ENCODE data around the gene MCL1.

The MCL1 gene

DNA sequence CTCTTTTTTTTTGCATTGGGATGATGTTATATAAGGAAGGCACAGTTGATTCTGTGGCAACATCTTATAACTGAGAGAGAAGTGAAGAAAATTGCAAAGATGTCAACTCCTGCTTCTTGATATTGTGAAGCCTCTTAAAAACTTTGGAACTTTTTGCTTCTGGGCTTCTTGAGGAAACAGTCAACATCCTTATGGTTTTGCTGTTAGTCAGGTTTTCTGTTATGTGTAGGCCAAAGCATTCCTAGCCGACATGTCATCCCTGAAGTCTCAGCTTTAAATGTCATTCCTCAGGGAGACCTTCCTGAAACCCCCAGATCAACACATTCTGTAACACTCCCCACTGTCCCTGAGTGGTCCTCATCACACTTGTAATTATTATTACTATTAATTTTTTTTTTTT, 51.2 kb downstream of the MCL1 start:
- Mint-ChIP-seq H3K9me3 (no peaks in the 10 kb centered on the region), H3K27me3 (no peaks in the 10 kb centered on the region), H3K4me3 (no peak overlapping the region), H3K27ac (no peak overlapping the region), H3K4me1 (peaks cover 6% of the 10 kb centered on the region)
- DNase-seq (no peak), ATAC-seq (no peak)

DNA sequence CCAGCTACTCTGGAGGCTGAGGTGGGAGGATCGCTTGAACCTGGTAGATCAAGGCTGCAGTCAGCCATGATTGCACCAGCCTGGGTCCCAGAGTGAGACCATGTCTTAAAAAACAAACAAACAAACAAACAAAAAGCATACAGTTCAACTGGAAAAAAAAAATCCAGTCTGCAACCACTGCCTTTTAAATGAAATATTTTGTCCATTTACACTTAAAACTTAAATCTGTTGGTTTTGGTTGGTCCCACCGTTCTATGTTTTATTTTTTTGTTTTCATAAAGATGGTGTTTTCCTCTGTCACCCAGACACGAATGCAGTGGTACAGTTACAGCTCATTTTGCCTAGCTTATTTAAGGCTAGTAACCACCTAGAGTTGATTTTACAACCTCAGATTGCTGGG, 54.1 kb downstream of the MCL1 start:
- no peak overlapping the region for H3K27ac Mint-ChIP-seq
- H3K4me1 Mint-ChIP-seq = no peaks in the 10 kb centered on the region
- H3K4me3 Mint-ChIP-seq = no peak overlapping the region
- no peaks in the 10 kb centered on the region for H3K27me3 Mint-ChIP-seq
- DNase-seq (no peak), ATAC-seq (no peak)
- no peaks in the 10 kb centered on the region for H3K9me3 Mint-ChIP-seq
